ENCODE results near the gene EXOSC10.
"Not testable (repeated sequence)": the region's sequence is repeated elsewhere in the genome, so short reads cannot be mapped to it uniquely, and the experiment has no call there.

The EXOSC10 gene

DNA sequence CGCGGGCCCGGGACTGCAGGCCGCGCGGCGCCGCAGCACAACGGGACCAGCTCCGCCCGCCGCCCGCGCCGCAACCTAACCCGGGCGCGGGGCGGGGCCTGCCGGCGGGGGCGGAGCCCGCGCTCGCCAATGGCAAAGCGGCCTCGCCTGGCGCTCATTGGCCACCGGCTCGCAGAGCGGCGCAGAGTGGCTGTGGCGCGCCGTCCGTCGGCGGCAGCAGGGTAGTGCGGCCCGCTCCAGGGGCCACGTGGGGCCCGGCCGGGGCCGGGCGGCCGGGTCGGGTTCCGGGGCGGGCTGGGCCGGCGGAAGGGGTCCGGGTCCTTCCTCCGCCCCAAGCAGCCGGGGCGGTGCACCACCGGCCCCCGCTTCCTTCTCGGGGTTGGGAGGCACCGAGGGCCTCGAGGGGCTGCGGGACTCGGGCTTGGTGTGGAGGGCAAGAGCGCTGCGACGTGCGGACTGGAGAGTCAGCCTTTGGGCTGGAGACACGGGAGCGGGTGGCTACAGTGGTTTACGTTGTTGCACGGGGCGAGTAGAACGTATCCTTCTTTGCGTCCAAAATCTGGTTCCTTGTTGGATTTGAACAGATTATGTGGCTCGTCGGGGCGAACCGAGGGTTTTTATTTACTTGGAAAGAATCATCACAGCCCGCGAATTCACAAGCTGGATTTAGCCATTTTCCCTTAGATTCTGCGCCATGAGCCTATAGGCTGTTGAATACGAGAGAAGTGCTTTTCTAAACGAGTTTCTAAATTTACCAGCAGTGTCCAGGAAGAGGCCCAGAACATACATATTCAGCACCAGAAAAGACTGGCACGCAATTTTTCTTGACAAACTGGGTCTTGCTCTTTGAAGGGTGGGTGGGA lies 39.5 kb downstream of the EXOSC10 start, which contains the start of gene SRM:
Gene SRM, minus strand, starts transcription at position 51 of the 863 bp plus-strand sequence. CDS start 75 bp downstream, outside the sequence.
- DNase-seq, result peak; percentile 66

DNA sequence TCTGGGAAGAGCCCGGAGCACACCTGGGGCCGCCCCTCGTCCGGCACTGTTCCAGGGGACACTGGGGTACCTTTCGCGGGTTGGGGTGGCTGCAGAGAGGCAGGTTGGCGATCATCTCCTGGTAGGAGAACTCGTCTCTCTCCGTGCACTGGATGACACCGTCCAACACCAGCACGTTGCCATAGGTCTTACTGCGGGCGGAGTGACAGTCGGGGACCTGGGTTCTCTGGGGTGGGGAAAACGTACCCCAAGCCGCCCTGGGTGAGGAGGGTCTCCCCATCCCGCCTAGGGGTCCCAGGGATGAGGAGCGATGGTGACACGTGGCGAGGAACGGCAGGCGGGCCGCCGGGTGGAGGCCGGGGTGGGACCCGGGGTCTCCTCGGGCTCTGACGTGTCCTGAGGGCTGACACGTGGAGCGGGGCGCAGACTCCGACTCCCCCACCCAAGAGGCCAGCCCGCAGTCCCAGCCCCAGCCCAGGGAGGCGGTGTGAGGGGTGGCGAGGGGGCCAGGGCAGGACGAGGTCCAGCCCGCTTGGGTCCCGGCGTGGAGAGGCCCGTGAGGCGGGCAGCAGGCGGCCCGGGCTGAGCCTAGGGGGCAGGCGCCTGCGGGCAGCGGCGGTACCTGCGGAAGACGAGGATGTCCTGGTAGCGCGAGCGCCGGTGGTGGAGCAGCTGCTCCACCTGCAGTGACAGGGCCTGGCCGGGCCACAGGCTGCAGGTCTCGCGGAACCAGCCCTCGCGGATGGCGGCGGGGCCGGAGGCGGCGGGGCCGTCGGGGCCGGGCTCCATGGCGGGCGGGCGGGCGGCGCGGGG lies 40.3 kb downstream of the EXOSC10 start:
- no peak for DNase-seq

DNA sequence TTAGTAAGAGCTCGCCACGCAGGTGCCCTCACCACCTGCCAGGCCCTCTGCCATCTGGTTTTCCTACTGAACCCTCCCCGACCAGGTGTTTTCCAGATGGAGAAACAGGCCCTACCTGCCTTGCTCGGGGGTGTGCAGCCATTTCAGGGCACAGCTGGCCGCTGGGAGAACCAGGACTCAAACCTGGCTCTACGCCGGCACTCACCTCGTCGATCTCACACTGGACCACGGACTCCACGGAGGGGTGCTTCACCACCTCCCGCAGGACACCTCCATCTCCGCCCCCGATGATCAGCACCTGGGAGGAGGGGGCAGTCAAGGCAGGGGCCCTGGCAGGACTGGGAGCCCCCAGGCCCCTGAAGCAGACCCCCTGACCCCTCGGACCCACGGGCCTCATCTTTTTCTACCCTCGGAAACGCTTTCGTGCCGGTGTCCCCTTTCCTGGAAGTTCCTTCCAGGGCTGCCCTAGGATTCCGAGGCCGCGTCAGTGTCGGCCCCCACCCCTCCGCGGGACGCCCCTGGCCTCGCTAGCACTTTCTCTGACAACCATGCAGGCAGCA lies 41.0 kb downstream of the EXOSC10 start:
- DNase-seq, result no peak

DNA sequence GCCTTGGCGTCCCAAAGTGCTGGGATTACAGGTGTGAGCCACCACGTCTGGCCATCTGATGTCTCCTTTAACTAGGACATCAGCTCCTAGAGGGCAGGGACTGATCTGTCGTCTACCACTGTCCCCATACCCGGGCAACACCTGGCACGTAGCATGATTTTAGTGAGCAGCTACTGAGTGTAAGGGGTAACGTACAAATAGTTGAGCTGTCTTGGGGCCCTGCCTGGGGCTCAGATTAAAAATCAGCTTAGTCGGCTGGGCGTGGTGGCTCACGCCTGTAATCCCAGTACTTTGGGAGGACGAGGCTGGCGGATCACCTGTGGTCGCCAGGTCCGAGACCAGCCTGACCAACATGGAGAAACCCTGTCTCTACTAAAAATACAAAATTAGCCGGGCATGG lies 41.6 kb downstream of the EXOSC10 start:
- DNase-seq, result no peak

DNA sequence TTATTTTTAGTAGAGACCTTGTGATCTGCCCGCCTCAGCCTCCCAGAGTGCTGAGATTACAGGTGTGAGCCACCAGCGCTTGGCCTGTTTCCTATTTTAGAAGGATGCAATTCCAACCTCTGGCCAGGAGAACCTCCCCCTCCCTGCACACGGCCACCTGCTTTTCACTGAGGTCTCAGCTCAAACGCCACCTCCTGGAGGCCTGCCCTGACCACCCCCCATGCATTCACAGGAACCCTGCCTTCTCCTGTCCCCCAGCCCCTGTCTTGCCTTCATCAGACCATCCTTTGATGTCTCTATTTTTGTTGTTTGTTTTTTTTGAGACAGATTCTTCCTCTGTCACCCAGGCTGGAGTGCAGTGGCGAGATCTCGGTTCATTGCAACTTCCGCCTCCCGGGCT lies 42.2 kb downstream of the EXOSC10 start:
- DNase-seq, result no peak

DNA sequence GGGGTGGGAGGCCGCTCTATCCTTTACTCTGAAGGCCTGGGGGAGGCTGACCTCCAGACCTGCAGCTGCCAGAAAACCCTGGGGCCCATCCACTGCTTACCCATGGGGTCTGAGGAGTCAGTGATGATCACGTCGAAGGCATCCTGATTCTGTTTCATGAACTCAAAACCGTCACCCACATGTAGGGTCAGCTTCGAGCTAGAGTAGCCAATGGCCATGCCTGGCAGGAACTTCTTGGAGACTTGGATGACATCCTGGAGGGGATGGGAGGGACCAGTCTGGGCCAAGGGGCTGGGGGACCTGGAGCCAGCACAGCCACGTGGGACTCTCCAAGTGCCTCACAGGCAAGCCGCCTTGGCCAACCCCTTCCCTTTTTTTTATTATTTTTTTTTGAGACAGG lies 43.2 kb downstream of the EXOSC10 start:
- DNase-seq, result no peak

DNA sequence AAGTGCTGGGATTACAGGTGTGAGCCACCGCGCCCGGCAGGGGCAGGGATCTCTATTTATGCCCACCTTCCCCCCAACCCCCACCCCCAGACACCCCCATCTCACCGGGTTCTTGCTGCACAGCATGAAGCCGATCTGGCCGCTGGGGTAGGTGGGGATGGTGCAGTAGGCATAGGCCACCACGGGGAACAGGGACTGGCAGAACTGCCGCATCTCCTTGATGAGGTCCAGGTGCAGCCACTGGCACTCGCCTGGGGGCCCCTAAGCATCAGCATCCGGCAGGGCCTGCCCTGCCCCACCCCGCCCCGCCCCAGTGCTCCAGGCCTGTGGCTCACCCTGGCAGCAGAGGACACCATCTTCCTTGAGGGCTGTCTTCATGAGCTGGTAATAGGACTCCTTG lies 44.0 kb downstream of the EXOSC10 start:
- DNase-seq, result no peak

DNA sequence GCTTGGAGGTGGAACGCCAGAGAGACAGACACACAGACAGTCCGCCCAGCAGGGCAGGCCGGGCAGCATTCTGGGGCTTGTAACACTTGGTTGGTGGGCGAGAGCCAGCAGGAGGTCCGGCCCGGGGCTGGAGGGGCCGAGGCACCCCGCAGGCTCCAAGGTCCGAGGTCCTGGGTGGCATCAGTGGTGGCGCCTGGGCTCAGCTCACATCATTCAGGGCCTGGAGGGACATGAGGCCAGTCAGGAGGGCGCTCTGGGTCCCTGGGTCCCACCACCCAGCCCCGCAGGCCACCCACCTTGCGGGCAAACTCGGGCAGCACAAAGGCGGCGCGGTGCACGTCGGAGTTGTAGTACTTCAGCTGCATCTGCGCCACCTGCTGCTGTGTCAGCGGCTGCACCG lies 45.0 kb downstream of the EXOSC10 start:
- no peak for DNase-seq

DNA sequence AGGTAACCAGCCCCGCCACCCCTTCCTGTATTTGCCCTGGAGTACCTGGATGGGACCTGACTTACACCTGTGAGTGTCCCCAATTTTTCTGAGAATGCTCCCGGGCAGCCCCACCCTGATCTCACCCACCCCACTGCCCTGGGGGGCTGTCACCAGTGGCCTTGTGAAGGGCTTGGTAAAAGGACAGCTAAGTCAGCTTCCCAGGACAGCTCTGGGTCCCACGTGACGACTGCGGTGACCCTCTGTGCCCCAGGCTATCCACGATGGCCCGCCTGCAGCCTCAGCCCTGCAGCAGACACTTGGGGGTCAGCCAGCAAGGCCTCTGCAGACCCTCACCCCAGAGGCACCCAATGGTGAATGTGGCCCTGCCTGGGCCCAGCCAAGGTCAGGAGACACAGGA lies 45.5 kb downstream of the EXOSC10 start:
- DNase-seq, result no peak

DNA sequence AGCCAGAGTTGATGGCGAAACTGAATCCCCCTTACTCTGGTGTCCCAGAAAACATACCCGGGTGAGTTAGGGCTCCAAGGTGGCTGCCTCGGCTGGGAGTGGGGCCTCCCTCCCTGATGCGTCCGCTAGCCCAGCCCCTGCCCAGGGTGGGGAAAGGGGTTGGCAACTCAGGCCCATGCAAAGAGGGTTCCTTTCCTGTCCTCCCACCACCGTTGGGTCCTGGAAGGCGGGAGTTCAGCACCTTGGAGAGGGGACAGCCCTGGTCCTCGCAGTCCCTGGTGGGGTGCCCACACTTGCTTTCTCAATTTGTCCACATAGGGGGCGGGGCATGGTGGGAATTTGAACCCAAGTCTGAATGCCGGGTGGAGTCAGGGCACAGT lies 45.9 kb downstream of the EXOSC10 start:
- no peak for DNase-seq

DNA sequence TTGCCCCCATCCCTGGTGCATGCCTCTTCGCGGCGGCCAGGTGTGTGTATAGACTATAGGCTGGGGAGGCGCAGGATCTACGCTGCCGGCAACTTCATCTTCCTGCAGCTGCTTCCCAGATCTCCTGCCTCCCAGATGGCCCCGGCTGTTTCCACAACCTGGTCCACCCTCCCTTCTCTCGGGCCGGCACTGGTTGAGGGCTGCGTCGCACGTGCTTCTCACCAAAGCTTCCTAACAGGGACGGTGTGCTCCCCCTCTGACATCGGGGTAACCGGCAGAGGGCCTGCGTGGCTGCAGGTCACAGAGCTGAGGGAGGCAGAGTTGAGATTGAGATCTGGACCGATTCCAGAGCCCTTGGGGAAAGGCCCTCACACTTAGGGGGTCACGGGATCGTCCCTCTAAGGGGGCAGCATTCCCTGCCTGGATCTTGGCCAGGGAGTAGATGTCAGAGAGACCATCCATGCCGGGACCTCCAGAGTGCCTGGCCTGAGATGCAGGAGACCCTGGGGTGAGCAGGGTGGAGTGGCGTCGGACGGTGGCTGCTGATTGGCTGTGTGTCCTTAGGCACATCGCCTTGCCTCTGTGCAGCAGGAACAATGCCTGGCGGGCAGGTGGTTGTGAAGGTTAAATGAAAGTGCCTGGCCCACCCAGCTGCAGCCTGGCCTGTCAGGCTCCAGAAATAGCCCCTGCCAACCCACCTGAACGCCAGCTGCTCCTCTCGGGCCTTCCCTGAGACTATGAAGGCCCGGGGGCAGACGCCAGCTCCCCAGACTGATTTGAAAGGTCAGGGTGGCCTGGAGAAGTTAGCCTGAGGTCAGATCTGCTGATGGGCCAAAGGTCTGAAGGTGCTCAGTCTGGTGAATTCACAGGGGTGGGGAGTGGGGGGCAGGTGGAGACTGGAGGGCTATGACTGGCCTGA lies 46.6 kb downstream of the EXOSC10 start:
- no peak for DNase-seq

DNA sequence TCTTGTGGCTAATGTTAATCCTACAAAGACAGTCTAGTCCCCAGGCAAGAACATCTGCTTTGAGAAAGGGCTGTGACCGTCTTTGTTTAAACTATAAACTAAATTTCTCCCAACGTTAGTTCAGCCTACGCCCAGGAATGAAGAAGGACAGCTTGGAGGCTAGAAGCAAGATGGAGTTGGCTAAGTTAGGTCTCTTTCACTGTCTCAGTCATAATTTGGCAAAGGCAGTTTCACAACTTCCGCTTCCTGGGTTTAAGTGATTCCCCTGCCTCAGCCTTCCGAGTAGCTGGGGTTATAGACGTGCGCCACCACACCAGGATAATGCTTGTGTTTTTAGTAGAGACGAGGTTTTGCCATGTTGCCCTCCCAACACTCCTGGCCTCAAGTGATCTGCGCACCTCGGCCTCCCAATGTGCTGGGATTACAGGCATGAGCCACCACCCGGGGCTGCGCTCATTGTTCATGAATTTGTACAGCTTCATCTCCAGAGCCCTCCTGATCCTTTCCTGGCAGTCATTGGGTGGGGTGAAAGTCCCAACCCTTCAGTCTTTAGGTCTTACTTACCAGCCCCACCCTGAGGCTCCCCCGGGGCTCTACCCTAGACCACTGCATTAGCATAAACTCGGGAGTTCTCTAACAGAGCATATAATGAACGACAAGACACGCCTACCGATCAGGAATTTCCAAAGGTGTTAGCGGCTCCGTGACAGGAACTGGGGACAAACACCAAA lies 47.7 kb downstream of the EXOSC10 start:
- DNase-seq, result no peak

DNA sequence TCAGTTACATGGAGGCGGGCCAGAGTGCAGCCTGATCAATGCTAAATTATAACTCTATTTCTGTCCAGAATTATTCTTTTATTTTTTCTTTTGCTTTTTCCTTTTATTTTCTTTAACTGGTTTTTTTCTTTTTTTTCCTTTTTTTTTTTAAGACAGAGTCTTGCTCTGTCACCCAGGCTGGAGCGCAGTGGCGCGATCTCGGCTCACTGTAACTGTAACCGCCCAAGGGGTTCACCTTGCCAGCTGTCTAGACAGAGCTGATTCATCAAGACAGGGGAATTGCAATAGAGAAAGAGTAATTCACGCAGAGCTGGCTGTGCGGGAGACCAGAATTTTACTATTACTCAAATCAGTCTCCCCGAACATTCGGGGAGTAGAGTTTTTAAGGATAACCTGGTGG lies 48.5 kb downstream of the EXOSC10 start:
- not testable (repeated sequence) for DNase-seq

DNA sequence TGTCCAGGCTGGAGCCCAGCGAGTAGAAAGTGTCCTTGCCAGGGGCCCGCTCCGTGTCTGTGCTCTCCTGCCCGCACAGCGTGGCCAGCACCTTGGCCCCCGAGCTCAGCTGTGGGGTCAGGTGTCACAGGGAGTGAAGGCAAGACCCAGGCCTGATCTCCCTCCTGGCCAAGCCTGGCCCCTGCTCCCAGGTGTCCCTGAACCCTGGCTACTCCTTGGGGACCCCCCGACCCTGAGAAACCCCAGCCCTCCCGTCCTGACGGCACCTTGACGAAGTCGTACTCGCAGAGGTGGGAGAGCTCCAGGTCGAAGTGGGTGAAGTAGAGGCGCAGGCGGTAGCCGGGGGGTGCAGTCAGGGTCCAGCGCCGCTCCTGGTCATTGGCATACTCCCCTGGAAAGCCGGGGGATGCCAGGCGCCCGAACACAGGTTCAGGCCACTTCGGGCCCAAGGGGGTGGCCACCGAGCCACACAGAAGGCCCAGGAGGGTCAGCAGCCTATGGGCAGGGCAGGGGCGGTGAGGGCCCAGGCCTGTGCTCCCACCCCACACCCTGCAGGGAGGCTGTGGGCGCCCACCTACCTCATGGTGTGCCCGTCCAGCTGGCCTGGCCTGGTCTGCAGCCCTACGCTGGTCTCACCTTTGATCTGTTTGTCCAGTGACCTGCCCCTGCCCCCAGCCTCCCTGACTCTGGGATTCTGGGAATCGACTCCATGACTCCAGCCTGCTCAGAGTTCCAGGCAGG lies 52.9 kb downstream of the EXOSC10 start, which contains the start of gene MASP2:
Gene MASP2, minus strand, starts transcription at position 615 of the 741 bp plus-strand sequence. Its CDS starts 32 bp downstream, at position 583.
- no peak for DNase-seq

DNA sequence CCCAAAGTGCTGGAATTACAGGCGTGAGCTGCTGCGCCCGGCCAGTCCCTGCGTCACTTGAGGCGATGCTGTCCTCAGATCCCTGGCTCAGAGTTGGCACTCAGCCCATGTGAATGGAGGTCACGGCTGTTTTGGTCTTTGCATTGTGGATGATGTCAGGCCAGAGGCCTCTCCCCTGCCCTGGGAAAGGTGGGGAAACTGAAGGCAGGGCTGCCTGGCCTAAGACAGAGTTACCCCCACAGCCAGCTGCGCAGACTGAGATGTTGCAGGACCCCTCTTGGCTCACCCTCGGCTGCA lies 53.5 kb downstream of the EXOSC10 start:
- no peak for DNase-seq

DNA sequence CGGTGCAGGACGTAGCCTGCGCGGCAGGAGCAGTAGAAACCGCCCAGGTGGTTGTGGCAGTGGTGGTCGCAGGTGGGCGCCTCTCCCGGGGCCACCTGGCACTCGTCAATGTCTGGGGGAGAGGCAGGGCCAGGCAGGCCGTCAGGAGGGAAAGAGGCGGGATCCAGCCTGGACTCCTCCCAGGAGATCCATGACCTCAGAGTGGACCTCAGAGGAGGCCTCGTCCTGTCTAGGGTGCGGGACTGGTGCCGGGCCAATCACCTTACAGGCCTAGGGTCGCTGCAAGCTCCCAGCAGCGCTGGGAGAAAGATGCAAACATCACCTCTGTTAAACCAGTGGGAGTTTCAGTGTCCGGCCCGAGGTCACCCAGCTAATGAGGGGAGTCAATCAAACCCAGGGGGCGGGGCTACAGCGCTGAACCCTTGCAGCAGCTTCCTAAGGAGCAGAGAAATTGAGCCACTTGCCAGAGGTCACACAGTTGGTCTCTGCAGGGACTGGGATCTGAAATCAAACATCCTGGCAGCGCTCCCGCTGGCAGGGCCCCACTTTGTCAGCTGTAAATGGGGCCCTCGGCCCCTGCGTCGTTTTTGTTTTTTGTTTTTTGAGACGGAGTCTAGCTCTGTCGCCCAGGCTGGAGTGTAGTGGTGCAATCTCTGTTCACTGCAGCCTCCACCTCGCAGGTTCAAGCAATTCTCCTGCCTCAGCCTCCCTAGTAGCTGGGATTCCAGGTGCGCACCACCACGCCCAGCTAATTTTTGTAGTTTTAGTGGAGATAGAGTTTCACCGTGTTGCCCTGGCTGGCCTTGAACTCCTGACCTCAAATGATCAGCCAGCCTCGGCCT lies 54.0 kb downstream of the EXOSC10 start:
- no peak for DNase-seq

DNA sequence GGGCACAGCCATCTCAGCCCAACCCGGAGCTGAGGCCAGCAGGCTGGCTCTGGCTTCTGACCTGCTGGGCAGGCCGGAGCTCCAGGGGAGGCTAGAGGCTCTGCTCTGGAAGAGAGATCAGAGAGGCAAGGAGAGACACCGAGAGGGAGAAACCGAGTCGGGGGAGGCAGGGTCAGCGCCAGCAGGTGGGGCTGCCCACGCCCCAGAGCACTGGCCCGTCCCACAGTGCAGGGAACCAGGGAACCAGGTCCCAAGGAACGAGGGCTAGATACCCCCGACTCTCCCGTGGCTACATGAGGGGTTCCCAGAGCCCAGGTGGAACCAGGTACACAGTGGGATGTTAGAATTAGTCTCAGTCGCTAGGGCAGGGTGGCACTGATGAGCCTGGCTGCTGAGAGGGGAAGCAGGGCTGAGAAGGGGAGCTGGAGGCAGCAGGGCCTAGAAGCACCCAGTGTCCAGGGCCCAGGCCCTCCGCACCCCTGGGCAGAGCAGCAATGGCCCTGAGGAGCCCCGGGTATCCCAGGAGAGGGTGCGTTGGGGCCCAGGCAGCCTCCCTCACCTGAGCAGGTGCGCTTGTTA lies 54.7 kb downstream of the EXOSC10 start:
- no peak for DNase-seq

DNA sequence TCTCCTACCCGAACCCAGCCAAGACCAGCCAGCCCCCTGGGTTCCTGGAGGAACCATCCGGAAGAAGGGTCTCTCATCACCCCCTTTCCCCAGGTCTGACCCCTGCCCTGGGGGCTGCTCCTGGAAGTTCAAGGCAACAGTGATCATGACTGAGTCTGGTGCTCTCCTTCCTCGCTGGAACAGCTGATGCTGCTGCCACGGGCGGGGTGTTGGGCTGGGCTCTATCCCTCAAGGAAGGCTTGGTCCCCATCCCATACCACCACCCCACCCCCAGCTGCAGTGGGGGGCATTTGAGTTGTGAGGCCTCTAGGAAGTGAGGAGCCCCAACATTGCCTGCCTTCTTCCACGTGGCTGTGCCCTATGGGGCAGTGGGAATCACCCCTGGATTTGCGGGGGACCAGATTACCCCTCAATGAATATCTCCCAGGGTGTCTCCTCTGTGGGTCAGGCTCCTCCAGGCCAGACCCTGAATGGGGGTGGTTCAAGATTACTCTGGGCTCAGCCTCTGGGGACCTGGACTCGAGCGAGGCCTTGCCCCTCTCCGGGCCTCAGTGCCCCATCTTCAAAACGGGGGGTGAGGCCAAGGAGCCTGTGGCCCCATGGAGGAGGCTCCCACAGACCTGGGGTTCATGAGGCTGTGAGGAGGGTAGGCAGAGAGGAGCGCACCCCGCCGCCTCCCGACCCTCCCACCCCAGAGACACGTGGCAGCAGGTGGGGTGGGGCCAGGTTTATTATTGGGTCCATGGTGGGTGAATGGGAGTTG lies 55.4 kb downstream of the EXOSC10 start:
- DNase-seq, result no peak
